GM12878 (cell line): Measurements from ENCODE around the gene DNAJC22. TPM values are rescaled to one million over a fixed set of nuclear protein-coding genes. Genes with fewer than 3 reads are reported as not detected.

ENCODE experiments used
- CEBPZ ChIP-seq: fragments of 150-350 bp; IDR thresholded peaks from 2 replicates; pipeline ENCODE4 v1.6.1; 2016; ENCODE audit warnings: low read depth, low read length
- CHD4 ChIP-seq: fragments of 200-600 bp; sonication (generic); IDR thresholded peaks from 2 replicates; pipeline ENCODE4 v1.6.1; 2016; ENCODE audit warnings: mild to moderate bottlenecking
- E2F4 ChIP-seq: IDR thresholded peaks from 2 replicates; pipeline ENCODE4 v1.6.1; 2012; ENCODE audit warnings: low read depth, low read length, improper control_type of control experiment
- E2F8 ChIP-seq: fragments of 450-650 bp; IDR thresholded peaks from 2 replicates; pipeline ENCODE4 v1.6.1; 2018; ENCODE audit warnings: mild to moderate bottlenecking, low read depth, moderate library complexity; ENCODE audit not compliant: partially characterized antibody
- EP300 ChIP-seq, 2 experiments: fragments of 150-350 bp in 1 of 2; IDR thresholded peaks; 2 replicates each; pipeline ENCODE4 v1.6.1; 2011 to 2012; ENCODE audit warnings: low read depth in 2 of 2, low read length in 2 of 2, borderline replicate concordance in 1 of 2, improper control_type of control experiment in 1 of 2, inconsistent platforms in 1 of 2; ENCODE audit not compliant: control insufficient read depth in 1 of 2
- HDAC2 ChIP-seq: fragments of 200-600 bp; sonication (generic); IDR thresholded peaks from 2 replicates; pipeline ENCODE4 v1.6.1; 2017
- IKZF1 ChIP-seq: fragments of 450-650 bp; conservative IDR thresholded peaks from 2 replicates; pipeline ENCODE4 v1.6.1; 2017; ENCODE audit warnings: antibody characterized with exemption, mild to moderate bottlenecking
- KAT2A ChIP-seq: conservative IDR thresholded peaks from 2 replicates; pipeline ENCODE4 v1.6.1; 2011; ENCODE audit warnings: low read depth, low read length; ENCODE audit not compliant: control insufficient read depth
- NBN ChIP-seq: fragments of 450-650 bp; IDR thresholded peaks from 2 replicates; pipeline ENCODE4 v1.6.1; 2016
- RB1 ChIP-seq: fragments of 450-650 bp; formaldehyde crosslinking; IDR thresholded peaks from 2 replicates; pipeline ENCODE4 v1.6.1; 2017; ENCODE audit warnings: mild to moderate bottlenecking, borderline replicate concordance
- RCOR1 ChIP-seq: conservative IDR thresholded peaks from 2 replicates; pipeline ENCODE4 v1.6.1; 2012; ENCODE audit warnings: low read depth, low read length, improper control_type of control experiment
- STAT1 ChIP-seq: fragments of 450-650 bp; conservative IDR thresholded peaks from 2 replicates; pipeline ENCODE4 v1.6.1; 2014; ENCODE audit warnings: antibody characterized with exemption, mild to moderate bottlenecking
- TAF1 ChIP-seq: IDR thresholded peaks from 2 replicates; pipeline ENCODE4 v1.6.1; 2011; ENCODE audit warnings: mild to moderate bottlenecking, low read depth, low read length, borderline replicate concordance
- TARDBP ChIP-seq: IDR thresholded peaks from 2 replicates; pipeline ENCODE4 v1.6.1; 2016; ENCODE audit warnings: borderline replicate concordance
- YBX1 ChIP-seq: fragments of 450-650 bp; IDR thresholded peaks from 2 replicates; pipeline ENCODE4 v1.6.1; 2016; ENCODE audit warnings: antibody characterized with exemption
- ZNF687 ChIP-seq: fragments of 450-650 bp; IDR thresholded peaks from 2 replicates; pipeline ENCODE4 v1.6.1; 2017; ENCODE audit warnings: mild to moderate bottlenecking, moderate library complexity
- polyA plus RNA-seq, 11 experiments: library from polyadenylated mRNA; depleted of rRNA in 4 of 11; unstranded in 6 of 11; stranded (reverse) in 5 of 11; fragments of >200 nt; fragmentation: Nextera tagmentation in 4 of 11; fragmentation: Illumina TruSeq in 1 of 11; extraction: Ambion mirVana in 4 of 11; extraction: Trizol in 1 of 11; gene quantifications; 1 replicate in 1 of 11; 2 replicates in 10 of 11; pipeline versions ENCODE4 v1.2.1 to v1.2.3, GENCODE V29; 2011 to 2016; ENCODE audit warnings: inconsistent platforms in 2 of 11, missing spikeins in 2 of 11, low read depth in 1 of 11
- total RNA-seq, 4 experiments: library from RNA; depleted of rRNA in 3 of 4; stranded (reverse); fragments of >200 nt in 3 of 4; fragmentation: Illumina TruSeq in 1 of 4; extraction: Trizol in 1 of 4; gene quantifications; 2 replicates each; pipeline versions ENCODE4 v1.2.1 to v1.2.3, GENCODE V29; 2013 to 2021
- TF ChIP-seq, protein P1 (sequence below): fragments of 450-650 bp; IDR thresholded peaks from 2 replicates; pipeline ENCODE4 v1.6.1; 2016; ENCODE audit warnings: mild to moderate bottlenecking

The DNAJC22 gene
- total and polyA plus RNA-seq, 10 of the 15 experiments (the other 5 are each of a cell fraction or from before 2014, with no cell fraction given): 0.06 to 0.61 (median 0.13) TPM; not detected in 3

DNA sequence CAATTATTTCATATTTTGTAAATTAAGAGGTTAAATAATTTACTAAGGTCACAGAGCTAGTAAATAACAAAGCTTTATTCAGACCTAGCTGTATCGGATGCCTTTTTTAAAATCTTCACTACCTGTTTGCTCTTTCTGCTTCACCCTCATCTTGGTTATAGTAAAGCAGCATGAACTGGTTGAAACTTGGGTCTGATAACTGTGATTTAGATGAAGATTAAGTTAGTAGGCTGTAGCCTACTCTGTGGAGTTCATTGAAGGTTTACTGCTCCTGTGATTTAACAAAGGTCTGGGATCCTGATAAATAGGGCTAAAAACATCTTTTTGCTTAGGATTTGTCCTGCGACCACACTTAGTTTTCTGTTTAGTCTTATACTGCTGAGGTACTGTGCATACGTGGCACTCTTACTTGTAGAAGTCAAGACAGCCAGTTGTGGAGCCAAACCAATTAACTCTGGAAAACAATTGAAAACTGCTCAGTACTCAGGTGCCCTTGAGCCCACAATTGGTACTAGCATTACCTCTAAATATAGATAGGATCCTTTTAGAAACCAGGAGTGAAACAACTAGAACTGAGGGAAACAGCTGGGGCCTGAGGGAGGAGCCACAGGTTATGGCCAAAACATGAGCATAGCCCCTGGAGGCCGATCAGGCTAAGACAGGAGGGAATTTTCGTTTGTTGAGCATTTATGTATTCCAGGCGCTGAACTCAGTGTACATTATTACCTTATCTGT lies 22.9 kb downstream of the DNAJC22 start (continued):
- TF ChIP-seq HDAC2: no peak
- TF ChIP-seq CEBPZ: no peak
- peak; percentile 34; the same call in 1 of the 2 replicates for TF ChIP-seq NBN
- peak; percentile 53 for TF ChIP-seq IKZF1
- TF ChIP-seq RCOR1: no peak
- TF ChIP-seq YBX1: no peak
- TF ChIP-seq KAT2A: no peak
- TF ChIP-seq E2F4: no peak
- no peak for TF ChIP-seq ZNF687
- TF ChIP-seq EP300 (IDR thresholded peaks at IDR 0.05; ENCODE audit: borderline replicate concordance in 1 of 2, control insufficient read depth in 1 of 2, low read depth in 2 of 2, low read length in 2 of 2): 0 out of 4 replicates have a peak, but pooled peaks of 1 of the 2 experiments have one; percentile 38
- TF ChIP-seq TARDBP: no peak
- no peak for TF ChIP-seq RB1
- TF ChIP-seq, protein P1, sequence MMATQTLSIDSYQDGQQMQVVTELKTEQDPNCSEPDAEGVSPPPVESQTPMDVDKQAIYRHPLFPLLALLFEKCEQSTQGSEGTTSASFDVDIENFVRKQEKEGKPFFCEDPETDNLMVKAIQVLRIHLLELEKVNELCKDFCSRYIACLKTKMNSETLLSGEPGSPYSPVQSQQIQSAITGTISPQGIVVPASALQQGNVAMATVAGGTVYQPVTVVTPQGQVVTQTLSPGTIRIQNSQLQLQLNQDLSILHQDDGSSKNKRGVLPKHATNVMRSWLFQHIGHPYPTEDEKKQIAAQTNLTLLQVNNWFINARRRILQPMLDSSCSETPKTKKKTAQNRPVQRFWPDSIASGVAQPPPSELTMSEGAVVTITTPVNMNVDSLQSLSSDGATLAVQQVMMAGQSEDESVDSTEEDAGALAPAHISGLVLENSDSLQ: no peak
- TF ChIP-seq STAT1: no peak
- TF ChIP-seq TAF1: no peak
- TF ChIP-seq E2F8: no peak
- no peak for TF ChIP-seq CHD4
